GM12865 (cell line): ENCODE results near the gene STON2.

Experiments
- DNase-seq: peaks from one replicate; pipeline ENCODE4 v3.0.0; 2010; ENCODE audit warnings: low read depth
- H3K4me3 ChIP-seq: 2 replicates; pipeline ENCODE4 v1.5.1; 2011; ENCODE audit warnings: mild to moderate bottlenecking, low read depth, low read length, control low read depth
- TF ChIP-seq, protein P1 (sequence below): IDR thresholded peaks from 2 replicates; pipeline ENCODE4 v1.5.1; 2011; ENCODE audit warnings: low read length, control low read depth, low read depth, inconsistent platforms; ENCODE audit not compliant: insufficient read depth; ENCODE audit errors: missing control alignments

The STON2 gene

DNA sequence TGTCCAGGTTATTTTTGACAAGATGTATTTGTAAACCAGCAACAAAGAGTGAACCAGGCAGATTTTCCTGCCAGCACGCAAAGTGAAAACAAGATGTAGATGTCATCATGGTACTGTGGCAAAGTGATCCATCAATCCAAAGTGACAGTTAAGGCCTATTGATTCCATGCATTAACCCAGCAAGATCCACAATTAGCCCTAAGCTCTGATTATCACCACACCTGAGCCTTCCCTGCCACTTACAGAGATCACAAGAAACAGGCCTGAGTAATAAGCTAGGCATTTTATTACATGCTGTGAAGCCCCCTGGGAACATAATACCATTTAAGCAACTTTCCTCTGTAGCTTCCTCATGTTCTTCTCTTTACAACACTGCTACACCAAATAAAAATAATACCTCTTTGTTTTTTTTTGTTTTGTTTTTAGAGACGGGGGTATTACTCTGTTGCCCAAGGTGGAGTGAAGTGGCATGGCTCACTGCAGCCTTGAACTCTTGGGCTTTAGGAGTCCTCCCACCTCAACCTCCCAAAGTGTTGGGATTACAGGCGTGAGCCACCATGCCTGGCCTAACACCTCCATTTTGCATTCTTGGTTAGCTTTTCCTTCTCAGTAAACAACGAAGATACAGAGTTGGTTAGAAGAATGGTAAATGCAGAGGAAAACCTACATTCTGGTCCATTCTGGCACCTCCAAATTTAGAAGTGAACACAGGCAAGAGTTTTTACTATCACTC is 85.5 kb downstream of the STON2 start:
- DNase-seq = no peak
- TF ChIP-seq, protein P1, sequence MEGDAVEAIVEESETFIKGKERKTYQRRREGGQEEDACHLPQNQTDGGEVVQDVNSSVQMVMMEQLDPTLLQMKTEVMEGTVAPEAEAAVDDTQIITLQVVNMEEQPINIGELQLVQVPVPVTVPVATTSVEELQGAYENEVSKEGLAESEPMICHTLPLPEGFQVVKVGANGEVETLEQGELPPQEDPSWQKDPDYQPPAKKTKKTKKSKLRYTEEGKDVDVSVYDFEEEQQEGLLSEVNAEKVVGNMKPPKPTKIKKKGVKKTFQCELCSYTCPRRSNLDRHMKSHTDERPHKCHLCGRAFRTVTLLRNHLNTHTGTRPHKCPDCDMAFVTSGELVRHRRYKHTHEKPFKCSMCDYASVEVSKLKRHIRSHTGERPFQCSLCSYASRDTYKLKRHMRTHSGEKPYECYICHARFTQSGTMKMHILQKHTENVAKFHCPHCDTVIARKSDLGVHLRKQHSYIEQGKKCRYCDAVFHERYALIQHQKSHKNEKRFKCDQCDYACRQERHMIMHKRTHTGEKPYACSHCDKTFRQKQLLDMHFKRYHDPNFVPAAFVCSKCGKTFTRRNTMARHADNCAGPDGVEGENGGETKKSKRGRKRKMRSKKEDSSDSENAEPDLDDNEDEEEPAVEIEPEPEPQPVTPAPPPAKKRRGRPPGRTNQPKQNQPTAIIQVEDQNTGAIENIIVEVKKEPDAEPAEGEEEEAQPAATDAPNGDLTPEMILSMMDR = no peak
- H3K4me3 ChIP-seq = no peak overlapping the region

- DNase-seq = no peak
- TF ChIP-seq, protein P1 = no peak
These were observed 86.2 kb downstream of the STON2 start for GRCh38 chr14:81313775-81314429.

GRCh38 chr14:81313200-81313599 is 86.9 kb downstream of the STON2 start:
- TF ChIP-seq, protein P1 = no peak
- no peak overlapping the region for H3K4me3 ChIP-seq
- no peak for DNase-seq

More at GRCh38 chr14:81313775-81314429, 86.2 kb downstream of the STON2 start:
- H3K4me3 ChIP-seq = no peak overlapping the region

DNA sequence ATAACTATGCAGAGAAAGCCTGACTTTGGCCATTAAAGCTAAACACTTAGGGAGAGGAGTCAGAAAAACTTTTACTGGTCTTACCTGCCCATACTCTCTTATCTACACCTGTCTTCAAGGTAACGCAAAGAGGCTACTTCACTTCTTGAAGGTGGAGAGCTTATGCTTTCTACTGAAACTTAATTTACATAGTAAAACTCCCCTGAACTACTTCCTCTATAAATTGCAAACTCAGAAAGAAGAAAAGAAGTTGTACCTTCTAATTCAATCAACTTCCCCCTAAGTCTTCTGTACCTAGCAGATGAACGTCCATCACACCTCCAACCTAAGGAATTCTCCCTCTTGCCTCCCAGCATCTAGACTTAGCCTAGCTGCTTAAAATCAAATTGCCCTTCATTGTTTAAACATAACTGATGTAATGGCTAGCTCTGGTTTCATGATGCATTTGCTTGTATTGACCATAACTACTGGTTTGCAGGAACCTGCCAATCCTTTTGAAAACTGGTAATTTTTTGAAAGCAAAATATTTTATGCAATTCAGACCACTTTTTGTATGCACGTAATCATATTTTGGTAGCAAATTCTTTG is 87.7 kb downstream of the STON2 start:
- TF ChIP-seq, protein P1 = no peak
- no peak for DNase-seq

GRCh38 chr14:81311778-81312177 is 88.3 kb downstream of the STON2 start:
- TF ChIP-seq, protein P1 = no peak
- DNase-seq = no peak
- H3K4me3 ChIP-seq = no peak overlapping the region

More for the DNA sequence above, 87.7 kb downstream of the STON2 start:
- H3K4me3 ChIP-seq = no peak overlapping the region

DNA sequence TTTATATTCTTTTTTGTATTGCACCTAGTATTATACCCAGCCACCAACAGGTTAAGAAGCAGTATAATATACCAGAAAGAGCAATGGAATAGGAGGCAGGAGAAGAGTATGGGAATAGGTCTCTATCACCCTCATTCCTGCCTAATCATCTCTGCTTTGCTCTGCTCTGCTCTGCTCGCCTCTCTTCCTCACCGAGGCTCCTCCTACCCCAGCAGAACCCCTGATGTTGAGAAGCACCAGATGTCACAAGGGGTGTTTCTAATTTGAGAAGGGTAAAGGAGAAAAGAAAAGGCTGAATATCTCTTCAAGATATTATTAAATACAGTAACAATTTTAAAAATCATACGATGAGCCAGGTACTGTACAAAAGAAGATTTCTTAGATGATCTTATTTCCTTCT is 89.0 kb downstream of the STON2 start:
- H3K4me3 ChIP-seq = no peak overlapping the region
- TF ChIP-seq, protein P1 = no peak
- DNase-seq = no peak
